DND-41 (cell line): ENCODE results near the gene CUBN.

Experiments used
- ATAC-seq: fragments of 200-7000 bp; cut with Tn5 transposase; 3 replicates; pipeline ENCODE4 v1.9.1; 2021; ENCODE audit warnings: low read depth; ENCODE audit not compliant: insufficient read depth
- DNase-seq: peaks from one replicate; pipeline ENCODE4 v3.0.0-alpha.2; 2020
- H2AFZ ChIP-seq: 2 replicates; pipeline ENCODE4 v1.6.0; 2012; ENCODE audit warnings: low read depth, low read length
- H3K27ac ChIP-seq: 2 replicates; pipeline ENCODE4 v1.5.1; 2012; ENCODE audit warnings: low read length, inconsistent platforms
- H3K27me3 ChIP-seq: fragments of 200-600 bp; sonication (generic); 2 replicates; pipeline ENCODE4 v1.6.0; 2012; ENCODE audit warnings: low read length, mild to moderate bottlenecking, inconsistent platforms; ENCODE audit not compliant: insufficient read depth, poor library complexity
- H3K36me3 ChIP-seq: 2 replicates; pipeline ENCODE4 v1.5.1; 2012; ENCODE audit warnings: low read length, inconsistent platforms; ENCODE audit not compliant: insufficient read depth
- H3K4me1 ChIP-seq: 2 replicates; pipeline ENCODE4 v1.5.1; 2012; ENCODE audit warnings: mild to moderate bottlenecking, low read length; ENCODE audit not compliant: insufficient read depth
- H3K4me2 ChIP-seq: 2 replicates; pipeline ENCODE4 v1.6.0; 2012; ENCODE audit warnings: mild to moderate bottlenecking, moderate library complexity, low read length, inconsistent platforms; ENCODE audit not compliant: insufficient read depth
- H3K4me3 ChIP-seq, 2 experiments: fragments of 200-600 bp in 1 of 2; shearing (Covaris generic) in 1 of 2; 2 replicates each; pipeline ENCODE4 v1.5.1; 2012 to 2016; ENCODE audit warnings: inconsistent platforms in 2 of 2, low read length in 2 of 2, mild to moderate bottlenecking in 2 of 2, low read depth in 1 of 2, moderate library complexity in 1 of 2
- H3K79me2 ChIP-seq: 2 replicates; pipeline ENCODE4 v1.6.0; 2012; ENCODE audit warnings: low read length, inconsistent platforms; ENCODE audit not compliant: insufficient read depth
- H3K9ac ChIP-seq: 2 replicates; pipeline ENCODE4 v1.6.0; 2012; ENCODE audit warnings: low read depth, mild to moderate bottlenecking, inconsistent platforms, low read length, moderate library complexity
- H3K9me3 ChIP-seq: 2 replicates; pipeline ENCODE4 v1.5.1; 2012; ENCODE audit warnings: low read length, moderate library complexity, mild to moderate bottlenecking, inconsistent platforms; ENCODE audit not compliant: insufficient read depth, severe bottlenecking
- H4K20me1 ChIP-seq: 2 replicates; pipeline ENCODE4 v1.6.0; 2012; ENCODE audit warnings: low read length; ENCODE audit not compliant: insufficient read depth
- CTCF ChIP-seq: IDR thresholded peaks from 2 replicates; pipeline ENCODE4 v1.5.1; 2012; ENCODE audit warnings: borderline replicate concordance, low read length, moderate library complexity, mild to moderate bottlenecking; ENCODE audit not compliant: poor library complexity, severe bottlenecking; ENCODE audit errors: extremely low read depth
- EZH2 ChIP-seq: IDR thresholded peaks from 3 replicates; pipeline ENCODE4 v1.6.1; 2012; ENCODE audit warnings: borderline replicate concordance, low read depth, mild to moderate bottlenecking, moderate library complexity, low read length, inconsistent platforms; ENCODE audit not compliant: severe bottlenecking

CUBN gene

GRCh38 chr10:17066807-17067206, 62.8 kb downstream of the CUBN start:
- no peak overlapping the region for H3K4me2 ChIP-seq
- H3K9me3 ChIP-seq, result no peaks in the 10 kb centered on the region
- H3K4me3 ChIP-seq, result no peak overlapping the region
- H3K4me1 ChIP-seq, result peaks cover 41% of the 10 kb centered on the region
- H3K36me3 ChIP-seq, result no peaks in the 10 kb centered on the region
- no peak for ATAC-seq
- no peaks in the 10 kb centered on the region for H3K79me2 ChIP-seq
- H2AFZ ChIP-seq, result no peak overlapping the region
- no peaks in the 10 kb centered on the region for H3K27me3 ChIP-seq
- no peak for DNase-seq
- no peak overlapping the region for H3K27ac ChIP-seq
- H3K9ac ChIP-seq, result no peak overlapping the region
- H4K20me1 ChIP-seq, result no peaks in the 10 kb centered on the region
- TF ChIP-seq EZH2 (no peak), CTCF (no peak)

GRCh38 chr10:17066000-17066399, 63.6 kb downstream of the CUBN start:
- no peak for ATAC-seq
- Histone ChIP-seq H3K27ac (no peak overlapping the region), H3K36me3 (no peaks in the 10 kb centered on the region), H4K20me1 (no peaks in the 10 kb centered on the region), H3K79me2 (no peaks in the 10 kb centered on the region), H3K27me3 (no peaks in the 10 kb centered on the region), H3K9ac (no peak overlapping the region), H3K4me2 (no peak overlapping the region), H3K9me3 (no peaks in the 10 kb centered on the region), H3K4me3 (no peak overlapping the region), H2AFZ (no peak overlapping the region), H3K4me1 (peaks cover 44% of the 10 kb centered on the region)
- no peak for DNase-seq
- TF ChIP-seq EZH2 (no peak), CTCF (no peak)

- no peak for DNase-seq
- ATAC-seq, result no peak
- Histone ChIP-seq H2AFZ (no peak overlapping the region), H3K36me3 (no peaks in the 10 kb centered on the region), H3K9ac (no peak overlapping the region), H3K4me3 (no peak overlapping the region), H3K4me2 (no peak overlapping the region), H3K9me3 (no peaks in the 10 kb centered on the region), H3K27ac (no peak overlapping the region), H3K4me1 (peaks cover 44% of the 10 kb centered on the region), H3K79me2 (no peaks in the 10 kb centered on the region), H4K20me1 (no peaks in the 10 kb centered on the region), H3K27me3 (no peaks in the 10 kb centered on the region)
- TF ChIP-seq EZH2 (no peak), CTCF (no peak)
These were observed 64.3 kb downstream of the CUBN start for GRCh38 chr10:17065273-17065672.

GRCh38 chr10:17064435-17064834, 65.2 kb downstream of the CUBN start:
- no peak overlapping the region for H3K4me3 ChIP-seq
- H3K4me2 ChIP-seq, result no peak overlapping the region
- H3K9me3 ChIP-seq, result no peaks in the 10 kb centered on the region
- H3K36me3 ChIP-seq, result no peaks in the 10 kb centered on the region
- peaks cover 44% of the 10 kb centered on the region for H3K4me1 ChIP-seq
- H3K79me2 ChIP-seq, result no peaks in the 10 kb centered on the region
- ATAC-seq, result no peak
- no peak for DNase-seq
- H3K9ac ChIP-seq, result no peak overlapping the region
- H4K20me1 ChIP-seq, result no peaks in the 10 kb centered on the region
- no peak overlapping the region for H3K27ac ChIP-seq
- no peaks in the 10 kb centered on the region for H3K27me3 ChIP-seq
- H2AFZ ChIP-seq, result no peak overlapping the region
- TF ChIP-seq EZH2, result no peak
- TF ChIP-seq CTCF, result no peak
